NCI-H2107 treated with DMSO at 0.1 percent for 48 hours (cell line): ENCODE measurements around the gene BMERB1.
A peak's percentile ranks its signal among the peaks of the same experiment; 100 is the strongest.
"Not testable (repeated sequence)": the region's sequence is repeated elsewhere in the genome, so short reads cannot be mapped to it uniquely, and the experiment has no call there.

Experiments
- DNase-seq: peaks from one replicate; lab custom pipeline; 2025; ENCODE audit not compliant: unreplicated experiment; lab: John Stamatoyannopoulos, UW

Gene BMERB1

GRCh38 chr16:15434425-15435215 lies at the start of gene BMERB1:
Gene BMERB1 (plus strand): TSS chr16:15434588. CDS start chr16:15434654, 66 bp downstream.
- peak; percentile 23 for DNase-seq

DNA sequence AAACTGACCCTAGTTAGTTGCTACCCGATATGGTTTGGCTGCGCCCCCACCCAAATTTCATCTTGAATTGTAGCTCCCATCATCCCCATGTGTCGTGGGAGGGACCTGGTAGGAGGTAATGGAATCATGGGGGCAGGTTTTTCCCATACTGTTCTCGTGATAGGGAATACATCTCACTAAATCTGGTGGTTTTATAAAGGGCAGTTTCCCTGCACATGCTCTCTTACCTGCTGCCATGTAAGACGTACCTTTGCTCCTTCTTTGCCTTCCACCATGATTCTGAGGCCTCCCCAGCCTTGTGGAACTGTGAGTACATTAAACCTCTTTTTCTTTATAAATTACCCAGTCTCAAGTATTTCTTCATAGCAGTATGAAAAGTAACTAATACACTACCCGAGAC lies 46.3 kb upstream of the BMERB1 start:
- DNase-seq: not testable (repeated sequence)

GRCh38 chr16:15389916-15390315 lies 44.5 kb upstream of the BMERB1 start:
- DNase-seq: not testable (repeated sequence)

- DNase-seq: not testable (repeated sequence)
Observed at GRCh38 chr16:15393025-15393424, 41.4 kb upstream of the BMERB1 start.

- DNase-seq: not testable (repeated sequence)
Observed at GRCh38 chr16:15395631-15396508, 38.5 kb upstream of the BMERB1 start, which contains the start of gene MPV17L. Gene MPV17L (plus strand): TSS chr16:15395754. CDS start chr16:15395898, 144 bp downstream.

DNA sequence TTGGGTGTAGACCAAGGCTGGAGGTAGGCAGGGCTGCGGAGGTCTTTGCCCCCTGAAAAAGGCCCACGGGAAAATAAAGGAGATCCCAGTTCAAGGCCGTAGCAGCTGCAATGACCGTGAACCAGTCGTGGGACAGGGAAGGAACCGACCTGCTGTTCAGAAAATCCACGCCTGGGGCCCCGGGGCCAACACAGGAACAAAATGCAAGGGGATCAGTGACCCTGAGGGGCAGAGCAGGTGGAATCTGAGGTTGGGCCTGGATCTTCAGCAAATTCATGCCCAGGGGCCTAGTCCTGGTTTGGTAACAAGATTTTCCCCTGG lies 37.9 kb upstream of the BMERB1 start:
- not testable (repeated sequence) for DNase-seq

DNA sequence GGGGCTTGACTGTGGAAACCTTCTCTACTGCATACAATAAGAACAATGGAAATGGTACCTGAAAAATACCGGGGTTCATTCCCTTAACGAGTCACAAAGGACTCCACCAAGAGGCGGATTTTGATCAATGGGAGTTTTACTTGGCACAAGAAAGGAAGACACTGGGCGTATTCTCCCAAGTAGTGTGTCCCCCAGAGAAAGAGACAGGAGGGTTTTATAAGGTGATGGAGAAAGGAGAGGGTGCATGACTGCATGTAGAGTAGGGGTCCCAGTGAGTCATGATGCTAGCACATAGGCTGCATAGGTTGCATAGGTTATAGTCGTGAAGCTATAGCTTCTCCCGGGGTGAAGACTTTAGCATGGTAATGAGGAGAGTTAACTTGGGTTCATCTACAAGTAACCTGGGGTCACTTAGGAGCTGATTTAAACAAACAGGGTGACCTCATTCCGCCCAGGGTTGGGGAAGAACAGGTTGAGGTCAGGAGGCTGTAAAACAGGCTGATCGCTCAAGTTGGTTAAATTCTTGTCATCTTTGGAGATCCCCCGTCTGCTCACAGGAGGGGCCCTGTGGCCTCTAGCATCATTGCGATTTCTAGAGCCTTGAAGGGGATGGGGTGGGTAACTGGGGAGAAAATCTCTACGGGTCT lies 37.3 kb upstream of the BMERB1 start:
- DNase-seq: no peak

- DNase-seq: no peak
Observed at GRCh38 chr16:15398618-15399316, 35.6 kb upstream of the BMERB1 start.

DNA sequence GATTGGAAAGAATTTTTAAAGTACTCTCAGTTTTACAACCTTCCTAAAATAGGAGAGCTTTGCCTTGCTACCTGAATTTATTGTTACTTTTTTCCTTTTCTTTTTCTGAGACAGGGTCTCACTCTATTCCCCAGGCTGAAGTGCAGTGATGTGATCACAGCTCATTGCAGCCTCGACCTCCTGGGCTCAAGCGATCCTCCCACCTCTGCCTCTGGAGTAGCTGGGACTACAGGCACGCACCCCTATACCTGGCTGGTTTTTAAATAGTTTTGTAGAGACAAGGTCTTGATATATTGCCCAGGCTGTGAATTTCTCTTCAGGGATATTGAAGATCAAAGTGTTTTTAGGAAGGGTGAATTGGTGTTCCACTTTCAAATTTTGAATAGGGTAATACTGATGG lies 35.1 kb upstream of the BMERB1 start:
- DNase-seq: no peak

DNA sequence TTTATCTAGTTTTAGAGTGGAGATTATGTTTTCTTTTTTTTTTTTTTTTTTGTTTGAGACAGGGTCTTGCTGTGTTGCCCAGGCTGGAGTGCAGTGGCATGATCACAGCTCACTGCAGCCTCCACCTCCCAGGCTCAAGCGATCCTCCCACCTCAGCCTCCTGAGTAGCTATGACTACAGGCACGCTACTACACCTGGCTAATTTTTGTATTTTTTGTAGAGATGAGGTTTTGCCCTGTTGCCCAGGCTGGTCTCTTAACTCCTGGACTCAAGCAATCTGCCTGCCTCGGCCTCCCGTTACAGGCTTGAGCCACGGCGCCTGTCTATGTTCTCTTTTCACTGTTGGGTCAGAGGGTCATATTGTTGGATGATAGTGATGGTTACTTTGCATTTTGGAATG lies 34.1 kb upstream of the BMERB1 start:
- DNase-seq: not testable (repeated sequence)

GRCh38 chr16:15401972-15402371 lies 32.4 kb upstream of the BMERB1 start:
- DNase-seq: no peak

- DNase-seq: no peak
Observed at GRCh38 chr16:15403392-15403995, 30.9 kb upstream of the BMERB1 start.

GRCh38 chr16:15404091-15404490 lies 30.3 kb upstream of the BMERB1 start:
- not testable (repeated sequence) for DNase-seq

- no peak for DNase-seq
Observed at GRCh38 chr16:15404792-15405191, 29.6 kb upstream of the BMERB1 start.

- DNase-seq: peak; percentile 17
Observed at GRCh38 chr16:15407756-15408155, 26.6 kb upstream of the BMERB1 start.

GRCh38 chr16:15409476-15409875 lies 24.9 kb upstream of the BMERB1 start:
- DNase-seq: not testable (repeated sequence)

DNA sequence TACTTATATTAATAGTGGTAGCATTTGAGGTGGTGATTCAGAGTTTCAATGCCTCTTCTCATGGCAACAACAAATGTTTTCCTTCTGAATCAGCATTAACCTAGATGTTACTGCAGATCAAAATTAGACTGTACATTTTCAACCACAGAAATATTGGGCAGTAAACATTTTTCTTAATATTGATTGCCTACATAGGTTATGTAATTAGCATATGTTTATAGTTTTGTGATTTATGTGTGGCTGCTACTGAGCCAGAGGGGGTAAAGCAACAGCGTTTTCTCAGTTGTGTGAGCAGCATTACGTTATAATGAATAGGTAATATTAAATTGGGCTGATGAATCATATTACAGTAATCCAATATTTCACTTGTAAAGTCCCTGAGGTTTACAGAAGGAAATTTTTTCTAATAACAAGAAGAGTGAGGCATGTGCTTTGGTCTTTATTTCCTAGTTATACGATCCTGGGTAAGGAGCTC lies 18.8 kb upstream of the BMERB1 start:
- no peak for DNase-seq

GRCh38 chr16:15417197-15417596 lies 17.2 kb upstream of the BMERB1 start:
- no peak for DNase-seq

- no peak for DNase-seq
Observed at GRCh38 chr16:15418206-15418605, 16.2 kb upstream of the BMERB1 start.

- not testable (repeated sequence) for DNase-seq
Observed at GRCh38 chr16:15421696-15422095, 12.7 kb upstream of the BMERB1 start.
